Aorta (tissue), 5 donors: ENCODE measurements around the gene DAPK1. TPM values are rescaled to one million over a fixed set of nuclear protein-coding genes. Genes with fewer than 3 reads are reported as not detected.
A peak's percentile ranks its signal among the peaks of the same experiment; 100 is the strongest.

ENCODE experiments used
- ATAC-seq: fragments of 200-7000 bp; cut with Tn5 transposase; one replicate; pipeline ENCODE4 v1.9.1; 2022; ENCODE audit warnings: moderate library complexity; ENCODE audit not compliant: low FRiP score
- DNase-seq, 2 donors: peaks; one replicate each; pipeline ENCODE4 v3.0.0-alpha.2; 2020
- H3K27ac ChIP-seq, 2 donors: one replicate each; pipeline ENCODE4 v1.5.1; 2013; ENCODE audit warnings: low read length in 2 of 2, mild to moderate bottlenecking in 2 of 2, moderate library complexity in 2 of 2, control low read depth in 1 of 2, inconsistent platforms in 1 of 2, low read depth in 1 of 2
- H3K27me3 ChIP-seq, 2 donors: one replicate each; pipeline ENCODE4 v1.6.1; 2013; ENCODE audit warnings: control low read depth in 1 of 2, low read length in 1 of 2, mild to moderate bottlenecking in 1 of 2, moderate library complexity in 1 of 2; ENCODE audit not compliant: insufficient read depth in 2 of 2, control insufficient read depth in 1 of 2
- H3K36me3 ChIP-seq, 2 donors: one replicate each; pipeline ENCODE4 v1.6.1; 2013; ENCODE audit warnings: control low read depth in 1 of 2, low read length in 1 of 2, mild to moderate bottlenecking in 1 of 2; ENCODE audit not compliant: insufficient read depth in 2 of 2, control insufficient read depth in 1 of 2
- H3K4me1 ChIP-seq, 2 donors: one replicate each; pipeline ENCODE4 v1.6.1; 2013; ENCODE audit warnings: low read length in 2 of 2, control low read depth in 1 of 2, mild to moderate bottlenecking in 1 of 2, moderate library complexity in 1 of 2; ENCODE audit not compliant: insufficient read depth in 2 of 2, control insufficient read depth in 1 of 2
- H3K4me3 ChIP-seq, 2 donors: one replicate each; pipeline ENCODE4 v1.5.1; 2013; ENCODE audit warnings: low read length in 2 of 2, control low read depth in 1 of 2, mild to moderate bottlenecking in 1 of 2
- H3K9me3 ChIP-seq: one replicate; pipeline ENCODE4 v1.6.1; 2013; ENCODE audit warnings: mild to moderate bottlenecking, low read length; ENCODE audit not compliant: control insufficient read depth
- WGBS, 2 donors: extraction: QIAGEN DNeasy Blood & Tissue Kit; methylation state at CpG; one replicate each; pipeline ENCODE4 v1.1.7; 2013; 5-methylcytosine and 5-hydroxymethylcytosine counted together
- intact Hi-C, 2 donors: fragments of 100-400 bp; cut with DNase I; formaldehyde crosslinking; loops; one replicate each; pipeline versions ENCODE4 v1.14.2 to v1.15.0; 2022
- polyA plus RNA-seq, 2 donors: library from polyadenylated mRNA; stranded (reverse); fragments of 200-250 nt; gene quantifications; one replicate each; pipeline ENCODE4 v1.2.3, GENCODE V29; 2013
- total RNA-seq, 2 donors: library from RNA; stranded (reverse); fragmentation: NEBNext Ultra II Directional; extraction: Animal tissue kit (Norgen Biotek cat#: 25700); gene quantifications; one replicate each; pipeline ENCODE4 v1.2.1, GENCODE V29; 2021
- donor health status: healthy with polysubstance abuse.
- donor health status: Bipolar disorder and iron deficiency.
- donor health status: DM: no; HTN: no; CAD: no.
- donor health status: DM: no; HTN: no; CAD: no.
- donor health status: DM: yes; HTN: yes; CAD: no.

The DAPK1 gene
- total and polyA plus RNA-seq, 4 donors: 6.5 to 41.7 (median 21.7) TPM

GRCh38 chr9:87491523-87491922 is 6.1 kb upstream of the DAPK1 start:
- intact Hi-C loops: loop anchor here in 1 of 2 donors (10.0 kb wide), 1 partner anchor 57 kb away; no protein-coding TSS in a partner anchor
- Histone ChIP-seq H3K9me3 (no peaks in the 10 kb centered on the region), H3K36me3 (no peaks in the 10 kb centered on the region), H3K27me3 (no peaks in the 10 kb centered on the region), H3K4me1 (no peaks in the 10 kb centered on the region), H3K27ac (no peak overlapping the region), H3K4me3 (no peak overlapping the region)
- WGBS, 2 donors: 78 to 89% methylated on average over 3 of the region's 3 CpGs
- ATAC-seq: no peak
- no peak for DNase-seq

GRCh38 chr9:87492642-87493041 is 5.0 kb upstream of the DAPK1 start:
- 52 to 58% methylated on average over 3 of the region's 3 CpGs for WGBS, 2 donors
- intact Hi-C loops: loop anchor here in 1 of 2 donors (10.0 kb wide), 1 partner anchor 58 kb away; no protein-coding TSS in a partner anchor

GRCh38 chr9:87494970-87495471 is 2.6 kb upstream of the DAPK1 start:
- H3K36me3 ChIP-seq: no peaks in the 10 kb centered on the region
- no peak for ATAC-seq
- intact Hi-C loops: loop anchor here in 1 of 2 donors (10.0 kb wide), 1 partner anchor 60 kb away; no protein-coding TSS in a partner anchor
- no peaks in the 10 kb centered on the region for H3K9me3 ChIP-seq
- H3K4me3 ChIP-seq: no peak overlapping the region
- H3K27ac ChIP-seq: no peak overlapping the region
- no peaks in the 10 kb centered on the region for H3K27me3 ChIP-seq
- WGBS, 2 donors: 39 to 42% methylated on average over 2 of the region's 2 CpGs
- DNase-seq: no peak
- no peaks in the 10 kb centered on the region for H3K4me1 ChIP-seq

More at GRCh38 chr9:87492642-87493041, 5.0 kb upstream of the DAPK1 start:
- ATAC-seq: no peak
- no peaks in the 10 kb centered on the region for H3K4me1 ChIP-seq
- H3K4me3 ChIP-seq: no peak overlapping the region
- no peak overlapping the region for H3K27ac ChIP-seq
- H3K9me3 ChIP-seq: no peaks in the 10 kb centered on the region
- no peak for DNase-seq
- no peaks in the 10 kb centered on the region for H3K27me3 ChIP-seq
- H3K36me3 ChIP-seq: no peaks in the 10 kb centered on the region

- DNase-seq: no peak
- intact Hi-C loops: loop anchor here in 1 of 2 donors (10.0 kb wide), 1 partner anchor 62 kb away; no protein-coding TSS in a partner anchor
- H3K9me3 ChIP-seq: no peaks in the 10 kb centered on the region
- no peaks in the 10 kb centered on the region for H3K36me3 ChIP-seq
- no peaks in the 10 kb centered on the region for H3K4me1 ChIP-seq
- no peak overlapping the region for H3K27ac ChIP-seq
- ATAC-seq: no peak
- H3K27me3 ChIP-seq: no peaks in the 10 kb centered on the region
- H3K4me3 ChIP-seq: no peak overlapping the region
- 19 to 23% methylated on average over 15 of the region's 15 CpGs for WGBS, 2 donors
Measured at GRCh38 chr9:87497080-87497603, 525 bp upstream of the DAPK1 start.

GRCh38 chr9:87498046-87498810 is 561 bp downstream of the DAPK1 start:
- Histone ChIP-seq H3K4me1 (no peaks in the 10 kb centered on the region), H3K36me3 (no peaks in the 10 kb centered on the region), H3K9me3 (no peaks in the 10 kb centered on the region), H3K4me3 (peak overlapping the region; percentile 18 to 30), H3K27ac (no peak overlapping the region), H3K27me3 (no peaks in the 10 kb centered on the region)
- peak; percentile 61 to 78 for DNase-seq
- intact Hi-C loops: loop anchor here in 1 of 2 donors (10.0 kb wide), 1 partner anchor 63 kb away; no protein-coding TSS in a partner anchor
- ATAC-seq: peak; percentile 65
- WGBS, 2 donors: 0 to 1% methylated on average over 47 to 80 of the region's 80 CpGs

GRCh38 chr9:87498811-87499360 is 1.2 kb downstream of the DAPK1 start:
- Histone ChIP-seq H3K4me3 (no peak overlapping the region), H3K36me3 (no peaks in the 10 kb centered on the region), H3K27ac (no peak overlapping the region), H3K9me3 (no peaks in the 10 kb centered on the region), H3K4me1 (no peaks in the 10 kb centered on the region), H3K27me3 (no peaks in the 10 kb centered on the region)
- intact Hi-C loops: loop anchor here in 1 of 2 donors (10.0 kb wide), 1 partner anchor 64 kb away; no protein-coding TSS in a partner anchor
- no peak for ATAC-seq
- WGBS, 2 donors: 30% methylated on average over 25 to 26 of the region's 26 CpGs
- no peak for DNase-seq

- Histone ChIP-seq H3K36me3 (no peaks in the 10 kb centered on the region), H3K4me1 (no peaks in the 10 kb centered on the region), H3K9me3 (no peaks in the 10 kb centered on the region), H3K27me3 (no peaks in the 10 kb centered on the region), H3K27ac (no peak overlapping the region), H3K4me3 (no peak overlapping the region)
- 64 to 70% methylated on average over 2 of the region's 2 CpGs for WGBS, 2 donors
- ATAC-seq (no peak), DNase-seq (no peak)
- intact Hi-C loops: loop anchor here in 1 of 2 donors (10.0 kb wide), 1 partner anchor 65 kb away; no protein-coding TSS in a partner anchor
Measured at GRCh38 chr9:87499424-87500017, 1.9 kb downstream of the DAPK1 start.

- Histone ChIP-seq H3K27me3 (no peaks in the 10 kb centered on the region), H3K9me3 (no peaks in the 10 kb centered on the region), H3K36me3 (no peaks in the 10 kb centered on the region), H3K4me1 (no peaks in the 10 kb centered on the region), H3K27ac (no peak overlapping the region), H3K4me3 (no peak overlapping the region)
- no peak for ATAC-seq
- intact Hi-C loops: no loop called here
- WGBS, 2 donors: 78 to 83% methylated on average over 7 of the region's 7 CpGs
- DNase-seq: no peak
Measured at GRCh38 chr9:87500491-87501270, 3.0 kb downstream of the DAPK1 start.
